Measurements from ENCODE around the gene EHD3. TPM values are rescaled to one million over a fixed set of nuclear protein-coding genes. Genes with fewer than 3 reads are reported as not detected.

Gene EHD3
- polyA plus RNA-seq, 1 donor = 21.5 TPM

DNA sequence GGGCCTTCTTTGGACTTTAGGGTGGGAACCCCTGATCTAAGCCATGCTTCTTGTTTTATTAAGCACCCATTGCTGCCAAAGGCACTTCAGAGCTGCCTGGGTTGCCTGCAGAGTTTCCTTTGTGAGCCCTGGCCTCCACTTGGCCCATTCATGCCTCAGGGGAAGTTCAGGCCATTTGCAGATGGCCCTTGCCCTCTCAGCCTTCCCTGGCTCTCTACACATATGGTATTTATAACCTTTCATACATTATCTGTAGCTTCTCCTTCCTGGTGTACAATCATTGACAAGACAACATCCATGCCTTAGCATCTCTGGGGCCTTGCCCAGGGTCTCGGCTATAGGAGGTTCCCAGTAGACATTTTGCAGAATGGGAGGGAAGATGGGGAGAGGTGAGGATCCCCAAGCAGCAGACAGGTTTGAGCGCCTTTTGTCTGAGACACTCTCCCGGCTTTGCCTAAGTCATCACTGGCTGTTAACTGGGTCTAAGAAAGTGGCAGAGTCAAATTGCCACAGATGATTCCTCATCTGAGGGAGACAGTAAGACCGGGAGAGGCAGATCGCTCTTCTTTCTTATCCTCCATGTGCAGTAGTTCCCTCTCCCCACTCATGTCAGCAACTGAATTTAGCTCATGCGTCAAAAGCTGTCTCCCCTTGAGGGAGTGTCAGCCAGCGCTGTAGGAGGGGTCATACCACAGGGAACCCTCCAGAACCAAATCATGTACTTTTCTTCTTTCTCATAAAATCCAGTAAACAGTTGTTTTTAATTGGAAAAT is 2.7 kb downstream of the EHD3 start:
- no peak for DNase-seq

- no peak for DNase-seq
Observed at GRCh38 chr2:31237348-31238017, 3.5 kb downstream of the EHD3 start.

- no peak for DNase-seq
Observed at GRCh38 chr2:31238126-31238905, 4.4 kb downstream of the EHD3 start.

DNA sequence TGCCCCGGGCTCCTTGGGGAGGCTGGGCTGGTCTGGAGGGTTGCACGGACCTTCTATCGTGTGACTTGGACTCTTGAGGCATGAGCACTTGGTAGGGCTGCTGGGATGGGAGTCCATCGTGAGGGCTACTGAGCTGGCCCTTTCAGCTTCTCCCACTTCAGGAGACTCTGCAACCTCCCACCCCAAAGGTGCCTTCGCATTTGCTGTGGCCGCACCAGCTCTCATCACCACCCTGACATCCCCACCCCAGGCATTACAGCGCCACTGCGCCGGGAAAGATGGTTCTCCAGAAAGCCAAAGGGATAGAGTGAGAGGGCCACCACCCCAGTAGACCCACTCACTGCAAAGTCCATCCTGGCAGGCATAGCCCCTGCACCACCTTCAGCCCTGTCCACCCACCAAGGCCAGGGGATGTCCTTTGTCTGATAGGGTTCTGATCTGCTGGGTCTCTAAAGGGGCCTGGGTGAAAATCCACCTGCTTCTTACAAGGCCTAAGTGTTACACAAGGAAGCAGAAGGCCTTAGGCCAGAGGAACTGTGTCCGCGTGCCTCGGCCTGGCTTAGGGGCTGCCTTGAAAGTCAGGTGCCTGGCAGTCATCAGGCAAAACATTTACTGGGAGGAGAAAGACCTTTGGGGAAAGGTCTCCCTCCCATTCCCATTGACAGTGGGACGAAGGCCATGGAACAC is 5.1 kb downstream of the EHD3 start:
- no peak for DNase-seq

DNA sequence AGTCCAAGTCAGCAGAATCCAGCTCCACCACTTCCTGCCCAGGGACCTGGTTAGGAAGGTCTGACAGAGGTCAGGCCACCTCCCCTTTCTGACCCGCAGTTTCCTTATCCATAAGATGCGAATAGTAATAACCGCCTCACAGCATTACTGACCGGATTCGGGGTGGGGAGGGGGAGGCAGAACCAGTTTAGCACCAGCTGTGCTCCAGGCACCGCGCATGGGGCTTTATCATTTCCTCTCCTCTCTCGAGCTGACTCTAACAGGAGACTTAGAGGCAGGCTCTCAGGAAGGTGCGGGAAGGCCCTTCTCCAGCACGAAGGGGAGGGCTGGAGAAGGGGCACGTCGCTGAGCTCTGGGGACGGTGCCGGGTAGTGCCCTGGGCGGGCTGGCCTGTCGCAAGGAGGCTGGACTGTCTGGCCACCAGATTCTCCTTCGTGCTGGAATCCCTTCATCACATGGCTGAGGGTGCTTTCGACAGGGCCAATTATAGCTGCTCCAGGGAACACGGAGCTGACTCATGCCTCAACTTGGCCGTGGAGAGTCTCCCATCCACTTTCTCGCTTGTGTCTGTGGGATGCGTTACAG is 5.7 kb downstream of the EHD3 start:
- DNase-seq = no peak

- DNase-seq = no peak
Observed at GRCh38 chr2:31240381-31241365, 6.7 kb downstream of the EHD3 start.

DNA sequence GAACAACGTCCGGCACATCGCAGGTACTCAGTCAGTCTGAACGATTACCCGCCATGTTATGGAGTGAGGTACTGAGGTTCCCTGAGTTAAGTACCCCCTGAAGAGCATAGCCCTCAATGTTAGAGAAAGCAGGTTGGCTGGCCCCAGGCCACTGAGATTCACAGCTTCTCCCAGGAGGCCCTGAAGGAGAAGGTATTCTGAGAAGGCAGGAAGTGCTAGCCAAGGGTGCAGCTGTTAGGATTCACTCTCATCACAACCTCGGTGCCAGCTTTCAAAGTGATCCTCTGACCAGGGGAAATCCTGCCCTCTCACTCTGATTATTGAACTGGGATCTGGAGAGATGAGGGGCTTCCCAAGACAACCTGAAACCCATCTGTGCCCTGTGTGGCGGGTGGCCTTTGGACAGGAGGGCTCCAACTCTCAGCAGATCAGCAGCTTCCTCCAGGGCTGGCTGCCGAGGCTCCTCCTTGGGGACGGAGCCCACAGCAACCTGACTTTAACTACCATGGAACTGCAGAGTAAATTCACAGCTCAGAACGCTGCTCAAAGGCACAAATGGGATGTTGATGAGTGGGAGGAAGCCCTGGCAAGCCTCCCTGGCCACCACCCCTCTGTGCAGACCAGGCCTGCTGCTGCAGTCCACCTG is 7.8 kb downstream of the EHD3 start:
- DNase-seq = no peak

GRCh38 chr2:31243053-31243452 is 9.1 kb downstream of the EHD3 start:
- DNase-seq = no peak

- no peak for DNase-seq
Observed at GRCh38 chr2:31244101-31244500, 10.1 kb downstream of the EHD3 start.

DNA sequence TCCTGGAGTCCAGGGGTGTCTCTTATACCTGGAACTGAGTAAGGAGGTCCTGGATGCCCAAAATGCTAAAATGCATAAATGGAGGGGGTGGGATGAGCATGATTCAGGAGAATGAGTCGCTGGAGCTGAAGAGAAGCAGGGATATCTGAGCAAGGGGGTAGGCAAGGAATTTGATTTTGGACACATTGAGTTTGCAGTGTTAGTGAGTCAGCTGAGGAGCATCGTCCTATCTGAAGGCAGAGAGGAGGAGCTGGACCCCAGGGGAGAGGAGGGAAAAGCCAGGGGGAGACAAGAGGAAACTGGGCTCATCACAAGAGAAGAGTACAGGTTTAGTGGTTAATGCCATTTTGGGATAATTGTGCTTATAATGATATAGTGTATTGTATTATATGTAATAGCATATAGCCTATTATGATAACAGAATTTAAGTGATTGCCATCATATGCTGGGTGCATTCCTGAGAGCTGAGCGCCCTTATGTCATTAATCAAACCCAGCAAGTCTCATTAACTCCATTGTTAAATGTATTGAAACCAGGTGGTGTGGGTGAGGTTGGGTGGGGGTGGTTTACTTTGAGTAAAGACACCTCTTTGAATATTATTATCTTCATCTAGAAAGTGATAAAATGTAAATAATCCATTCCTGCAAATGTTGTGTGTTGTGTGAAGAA is 12.4 kb downstream of the EHD3 start:
- no peak for DNase-seq

GRCh38 chr2:31247711-31248110 is 13.8 kb downstream of the EHD3 start:
- DNase-seq = no peak

DNA sequence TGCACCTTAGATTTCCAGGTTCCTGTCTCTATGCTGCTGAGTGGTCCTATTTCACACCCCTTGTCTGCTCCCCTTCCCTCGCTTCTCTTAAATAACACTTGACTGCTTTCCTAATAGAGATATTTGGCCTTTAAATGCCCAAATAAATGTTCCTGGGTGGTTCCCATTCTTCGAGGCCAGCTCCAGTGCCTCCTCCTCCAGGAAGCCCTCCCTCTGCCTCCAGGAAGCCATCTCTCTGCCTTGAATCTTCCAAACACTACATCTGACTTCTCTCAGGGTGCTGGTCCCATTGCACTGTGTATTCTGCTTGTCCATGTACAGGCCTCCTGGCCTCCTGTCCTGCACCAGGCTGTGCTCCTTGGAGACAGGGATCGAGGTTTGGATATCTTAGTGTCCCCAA is 14.2 kb downstream of the EHD3 start:
- no peak for DNase-seq

DNA sequence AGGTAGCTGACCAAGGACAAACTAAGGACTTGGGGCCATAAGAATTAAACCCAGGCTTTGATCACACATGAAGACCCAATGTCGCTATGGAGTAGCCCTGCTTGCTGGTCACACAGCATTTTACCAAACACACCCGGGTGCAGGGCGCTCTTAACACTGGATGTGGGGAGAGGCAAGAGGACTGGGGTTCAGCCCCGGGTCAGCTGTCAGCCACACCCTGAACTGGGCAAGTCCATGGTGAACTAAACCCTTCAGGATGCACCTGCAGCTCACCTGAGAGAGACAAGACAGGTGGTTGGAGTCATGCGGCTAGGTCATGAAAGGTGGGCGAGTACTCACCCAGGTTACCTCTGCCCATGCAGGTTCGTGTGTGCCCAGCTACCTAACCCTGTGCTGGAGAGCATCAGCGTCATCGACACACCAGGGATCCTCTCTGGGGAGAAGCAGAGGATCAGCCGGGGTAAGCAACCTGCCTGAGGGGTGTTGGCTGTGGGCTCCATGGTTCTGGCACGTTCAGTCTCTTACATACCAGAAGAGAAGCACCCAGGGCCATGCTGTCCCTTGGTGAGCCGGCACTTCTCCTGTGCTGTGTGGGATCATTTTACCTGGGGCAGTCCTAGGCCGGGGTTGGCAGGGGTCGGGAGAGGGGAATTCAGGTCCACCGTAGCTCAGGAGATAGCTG is 15.2 kb downstream of the EHD3 start:
- no peak for DNase-seq

DNA sequence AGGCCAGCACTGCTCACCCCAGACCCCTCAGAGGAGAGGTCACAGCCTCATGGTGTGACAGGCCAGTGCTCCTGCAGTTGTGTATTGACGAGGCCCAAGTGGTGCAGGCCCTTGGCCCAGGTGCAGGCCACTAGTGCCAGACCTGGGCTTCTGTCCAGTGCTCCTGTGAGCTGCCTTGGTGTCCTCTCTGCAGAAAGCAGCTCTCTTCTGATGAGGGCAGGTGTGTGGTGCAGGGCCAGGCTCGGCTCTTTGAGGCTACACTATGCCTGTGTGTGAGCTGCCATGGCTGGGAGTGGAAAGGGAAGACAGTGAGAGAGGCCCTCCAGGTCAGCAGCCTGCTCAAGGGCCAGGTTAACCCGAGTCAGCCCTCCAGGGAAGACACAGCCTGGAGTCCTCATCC is 17.1 kb downstream of the EHD3 start:
- DNase-seq = no peak

DNA sequence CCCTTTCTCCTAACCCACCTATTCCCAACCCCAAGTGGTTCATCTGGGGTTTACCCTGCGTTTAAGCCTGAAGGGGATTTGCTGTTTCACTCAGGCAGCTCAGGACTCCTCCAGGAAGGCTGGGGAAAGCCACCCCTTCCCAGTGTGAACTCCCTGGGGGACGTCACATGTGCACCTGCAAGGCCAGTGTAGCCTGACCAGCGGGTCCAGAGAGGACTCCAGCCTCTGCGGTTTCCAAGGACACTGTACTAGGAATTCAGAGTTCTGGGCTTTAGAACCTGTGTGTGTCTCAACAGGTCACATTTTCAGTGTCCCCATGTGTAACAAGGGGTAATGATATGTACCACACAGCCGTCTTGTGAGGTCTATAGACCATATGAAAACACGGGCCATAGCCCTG is 17.9 kb downstream of the EHD3 start:
- DNase-seq = no peak

- no peak for DNase-seq
Observed at GRCh38 chr2:31253356-31254131, 19.6 kb downstream of the EHD3 start.

GRCh38 chr2:31254237-31255203 is 20.6 kb downstream of the EHD3 start:
- DNase-seq = no peak
